BJ (cell line): ENCODE measurements around the gene GCK. TPM values are rescaled to one million over a fixed set of nuclear protein-coding genes. Genes with fewer than 3 reads are reported as not detected.

Experiments used
- CTCF ChIA-PET: fragments of 350-600 bp; formaldehyde crosslinking; extraction: SDS; loops from one replicate; lab custom pipeline; 2021; ENCODE audit warnings: antibody characterized with exemption, inconsistent platforms; lab: Yijun Ruan, JAX
- POLR2A ChIA-PET: fragments of 300-600 bp; sonication (Branson Sonifier 250); formaldehyde crosslinking; extraction: SDS; loops from one replicate; lab custom pipeline; 2021; ENCODE audit warnings: antibody characterized with exemption; lab: Charles Lee
- DNase-seq: peaks from one replicate; pipeline ENCODE4 v3.0.0-alpha.2; 2011; ENCODE audit warnings: low read depth
- H3K27me3 ChIP-seq: 2 replicates; pipeline ENCODE4 v1.6.0; 2011; ENCODE audit warnings: low read length; ENCODE audit not compliant: control insufficient read depth, insufficient read depth
- H3K36me3 ChIP-seq: 2 replicates; pipeline ENCODE4 v1.5.1; 2011; ENCODE audit warnings: low read length; ENCODE audit not compliant: control insufficient read depth, insufficient read depth
- H3K4me3 ChIP-seq: 2 replicates; pipeline ENCODE4 v1.5.1; 2011; ENCODE audit warnings: low read depth, mild to moderate bottlenecking, control low read depth, low read length
- CTCF ChIP-seq: IDR thresholded peaks from 2 replicates; pipeline ENCODE4 v1.5.1; 2011; ENCODE audit warnings: low read depth, mild to moderate bottlenecking, control low read depth, inconsistent platforms, low read length, moderate library complexity; ENCODE audit not compliant: insufficient read depth
- polyA plus RNA-seq: library from polyadenylated mRNA; depleted of rRNA; stranded (reverse); fragments of >200 nt; gene quantifications from 2 replicates; pipeline ENCODE4 v1.2.3, GENCODE V29; 2011

GCK gene
- polyA plus RNA-seq, 1 experiment, result 0.40 TPM

- DNase-seq, result no peak
- CTCF ChIA-PET, result interaction anchor here (1.0 to 5.8 kb wide), 5 partner anchors 9 to 74 kb away, joined by 3 to 24 read pairs (median 7); no protein-coding TSS in a partner anchor
- Histone ChIP-seq H3K4me3 (peak overlapping the region; percentile 80), H3K36me3 (peaks cover 9% of the 10 kb centered on the region), H3K27me3 (no peaks in the 10 kb centered on the region)
- no peak for TF ChIP-seq CTCF
- POLR2A ChIA-PET, result interaction anchor here (0.6 kb wide), 2 partner anchors 8 to 554 kb away, joined by 3 to 5 read pairs; no protein-coding TSS in a partner anchor
Observed at GRCh38 chr7:44122529-44122928, 66.7 kb downstream of the GCK start.

DNA sequence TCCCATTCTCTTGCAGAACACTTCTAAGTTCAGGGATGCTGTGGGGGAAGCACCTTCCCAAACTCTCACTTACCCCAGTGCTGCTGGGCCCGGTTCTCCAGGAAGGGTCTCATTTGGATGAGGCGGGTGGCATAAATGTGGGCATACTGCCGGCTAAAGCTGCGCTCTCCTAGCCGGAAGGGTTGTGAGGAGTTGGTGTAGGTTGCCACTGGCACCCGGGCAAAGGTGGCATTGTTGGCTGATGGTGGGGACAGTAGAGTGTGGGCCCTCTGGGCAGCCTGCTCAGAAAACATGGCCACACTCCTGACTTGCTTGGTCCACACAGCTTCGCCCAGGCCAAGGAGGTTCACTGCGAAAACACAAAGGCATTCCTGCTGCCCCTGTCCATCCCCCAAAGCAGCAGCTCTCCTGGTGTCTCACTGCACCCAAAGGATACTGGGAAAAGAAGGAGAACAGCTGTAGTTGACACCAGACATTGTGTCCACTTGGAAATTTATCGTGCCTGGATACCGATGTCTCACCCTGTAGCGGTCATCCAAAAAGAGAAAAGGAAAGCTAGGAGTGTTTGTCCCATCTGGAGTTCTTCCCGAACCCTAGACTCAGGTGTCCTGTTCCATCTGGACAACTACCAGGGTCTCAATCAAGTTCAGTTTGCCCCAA lies 67.3 kb downstream of the GCK start:
- no peak for DNase-seq
- Histone ChIP-seq H3K36me3 (peaks cover 9% of the 10 kb centered on the region), H3K4me3 (no peak overlapping the region), H3K27me3 (no peaks in the 10 kb centered on the region)
- POLR2A ChIA-PET, result no interaction called here
- no peak for TF ChIP-seq CTCF
- CTCF ChIA-PET, result interaction anchor here (1.9 to 2.4 kb wide), 2 partner anchors 9 to 10 kb away, joined by 7 read pairs; no protein-coding TSS in a partner anchor

DNA sequence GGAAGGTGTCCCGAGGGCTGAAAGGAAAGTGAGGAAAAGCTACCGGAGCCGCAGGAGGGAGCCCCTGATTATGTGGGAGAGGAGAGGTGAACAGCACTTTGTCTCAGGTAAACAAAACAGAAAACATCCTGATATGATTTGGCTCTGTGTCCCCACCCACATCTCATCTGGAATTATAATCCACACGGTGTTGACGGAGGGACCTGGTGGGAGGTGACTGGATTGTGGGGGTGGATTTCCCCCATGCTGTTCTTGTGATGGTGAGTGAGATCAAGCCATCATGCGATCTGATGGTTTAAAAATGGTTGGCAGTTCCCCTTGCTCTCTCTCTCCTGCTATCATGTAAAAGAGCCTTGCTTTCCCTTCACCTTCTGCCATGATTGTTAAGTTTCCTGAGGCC lies 68.8 kb downstream of the GCK start:
- no peak overlapping the region for H3K4me3 ChIP-seq
- no peaks in the 10 kb centered on the region for H3K27me3 ChIP-seq
- H3K36me3 ChIP-seq, result peaks cover 9% of the 10 kb centered on the region
- ChIA-PET POLR2A (no interaction called here), CTCF (interaction anchor here (0.8 to 1.2 kb wide), 3 partner anchors 11 to 48 kb away, joined by 3 to 5 read pairs (median 3); no protein-coding TSS in a partner anchor)
- TF ChIP-seq CTCF, result no peak
- DNase-seq, result no peak

GRCh38 chr7:44119829-44120380 lies 69.3 kb downstream of the GCK start:
- H3K4me3 ChIP-seq, result no peak overlapping the region
- peaks cover 10% of the 10 kb centered on the region for H3K36me3 ChIP-seq
- no peak for DNase-seq
- H3K27me3 ChIP-seq, result no peaks in the 10 kb centered on the region
- POLR2A ChIA-PET, result no interaction called here
- TF ChIP-seq CTCF, result no peak
- CTCF ChIA-PET, result interaction anchor here (0.8 to 1.2 kb wide), 3 partner anchors 11 to 47 kb away, joined by 3 to 5 read pairs (median 3); no protein-coding TSS in a partner anchor

- POLR2A ChIA-PET, result no interaction called here
- no peak for DNase-seq
- Histone ChIP-seq H3K4me3 (no peak overlapping the region), H3K27me3 (no peaks in the 10 kb centered on the region), H3K36me3 (peaks cover 18% of the 10 kb centered on the region)
- TF ChIP-seq CTCF, result no peak
- CTCF ChIA-PET, result interaction anchor here (1.0 kb wide), 1 partner anchor 45 kb away, joined by 3 read pairs; no protein-coding TSS in a partner anchor
Observed at GRCh38 chr7:44117801-44118429, 71.3 kb downstream of the GCK start.
